Left ventricle myocardium inferior (tissue), 1 donor: ENCODE results near the gene WSCD2. TPM values are rescaled to one million over a fixed set of nuclear protein-coding genes. Genes with fewer than 3 reads are reported as not detected.

Source experiments
- DNase-seq: peaks from one replicate; pipeline ENCODE4 v3.0.0-alpha.2; 2020
- H3K27ac ChIP-seq: fragments of 200-600 bp; replicated peaks from 2 replicates; pipeline ENCODE4 v1.8.0; 2021
- H3K27me3 ChIP-seq: fragments of 200-600 bp; 2 replicates; pipeline ENCODE4 v1.8.0; 2021; ENCODE audit warnings: low read depth
- H3K36me3 ChIP-seq: fragments of 200-600 bp; 2 replicates; pipeline ENCODE4 v1.8.0; 2021
- H3K4me1 ChIP-seq: fragments of 200-600 bp; 2 replicates; pipeline ENCODE4 v1.8.0; 2021
- H3K4me3 ChIP-seq: fragments of 200-600 bp; 2 replicates; pipeline ENCODE4 v1.8.0; 2021; ENCODE audit warnings: mild to moderate bottlenecking, moderate library complexity
- H3K9me3 ChIP-seq: fragments of 200-600 bp; replicated peaks from 2 replicates; pipeline ENCODE4 v1.8.0; 2021
- intact Hi-C: fragments of 100-400 bp; cut with micrococcal nuclease; formaldehyde crosslinking; loops from one replicate; pipeline ENCODE4 v1.11.0; 2022
- total RNA-seq: library from RNA; stranded (reverse); fragmentation: NEBNext Ultra II Directional; extraction: Animal tissue kit (Norgen Biotek cat#: 25700); gene quantifications from one replicate; pipeline ENCODE4 v1.2.1, GENCODE V29; 2021
- TF ChIP-seq, protein P1 (sequence below): fragments of 200-600 bp; IDR thresholded peaks from 2 replicates; pipeline ENCODE4 v1.8.0; 2021; ENCODE audit warnings: antibody characterized with exemption, mild to moderate bottlenecking, borderline replicate concordance
- donor health status: DM: no; HTN: yes; CAD: no; lungs with severe emphysema.

Gene WSCD2
- total RNA-seq, 1 donor from 2014 or later = 0.14 TPM

GRCh38 chr12:108238474-108238873 lies 109.4 kb downstream of the WSCD2 start:
- H3K36me3 ChIP-seq = no peaks in the 10 kb centered on the region
- DNase-seq = no peak
- intact Hi-C loops = no loop called here
- TF ChIP-seq, protein P1, sequence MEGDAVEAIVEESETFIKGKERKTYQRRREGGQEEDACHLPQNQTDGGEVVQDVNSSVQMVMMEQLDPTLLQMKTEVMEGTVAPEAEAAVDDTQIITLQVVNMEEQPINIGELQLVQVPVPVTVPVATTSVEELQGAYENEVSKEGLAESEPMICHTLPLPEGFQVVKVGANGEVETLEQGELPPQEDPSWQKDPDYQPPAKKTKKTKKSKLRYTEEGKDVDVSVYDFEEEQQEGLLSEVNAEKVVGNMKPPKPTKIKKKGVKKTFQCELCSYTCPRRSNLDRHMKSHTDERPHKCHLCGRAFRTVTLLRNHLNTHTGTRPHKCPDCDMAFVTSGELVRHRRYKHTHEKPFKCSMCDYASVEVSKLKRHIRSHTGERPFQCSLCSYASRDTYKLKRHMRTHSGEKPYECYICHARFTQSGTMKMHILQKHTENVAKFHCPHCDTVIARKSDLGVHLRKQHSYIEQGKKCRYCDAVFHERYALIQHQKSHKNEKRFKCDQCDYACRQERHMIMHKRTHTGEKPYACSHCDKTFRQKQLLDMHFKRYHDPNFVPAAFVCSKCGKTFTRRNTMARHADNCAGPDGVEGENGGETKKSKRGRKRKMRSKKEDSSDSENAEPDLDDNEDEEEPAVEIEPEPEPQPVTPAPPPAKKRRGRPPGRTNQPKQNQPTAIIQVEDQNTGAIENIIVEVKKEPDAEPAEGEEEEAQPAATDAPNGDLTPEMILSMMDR = no peak
- peaks cover 55% of the 10 kb centered on the region for H3K27me3 ChIP-seq
- H3K9me3 ChIP-seq = peaks cover 12% of the 10 kb centered on the region
- H3K4me3 ChIP-seq = no peak overlapping the region
- no peak overlapping the region for H3K27ac ChIP-seq
- no peaks in the 10 kb centered on the region for H3K4me1 ChIP-seq

GRCh38 chr12:108239378-108239777 lies 110.3 kb downstream of the WSCD2 start:
- no peak overlapping the region for H3K27ac ChIP-seq
- peaks cover 12% of the 10 kb centered on the region for H3K9me3 ChIP-seq
- TF ChIP-seq, protein P1 = no peak
- H3K4me3 ChIP-seq = no peak overlapping the region
- no peaks in the 10 kb centered on the region for H3K36me3 ChIP-seq
- H3K4me1 ChIP-seq = no peaks in the 10 kb centered on the region
- intact Hi-C loops = no loop called here
- DNase-seq = no peak
- H3K27me3 ChIP-seq = peaks cover 55% of the 10 kb centered on the region

DNA sequence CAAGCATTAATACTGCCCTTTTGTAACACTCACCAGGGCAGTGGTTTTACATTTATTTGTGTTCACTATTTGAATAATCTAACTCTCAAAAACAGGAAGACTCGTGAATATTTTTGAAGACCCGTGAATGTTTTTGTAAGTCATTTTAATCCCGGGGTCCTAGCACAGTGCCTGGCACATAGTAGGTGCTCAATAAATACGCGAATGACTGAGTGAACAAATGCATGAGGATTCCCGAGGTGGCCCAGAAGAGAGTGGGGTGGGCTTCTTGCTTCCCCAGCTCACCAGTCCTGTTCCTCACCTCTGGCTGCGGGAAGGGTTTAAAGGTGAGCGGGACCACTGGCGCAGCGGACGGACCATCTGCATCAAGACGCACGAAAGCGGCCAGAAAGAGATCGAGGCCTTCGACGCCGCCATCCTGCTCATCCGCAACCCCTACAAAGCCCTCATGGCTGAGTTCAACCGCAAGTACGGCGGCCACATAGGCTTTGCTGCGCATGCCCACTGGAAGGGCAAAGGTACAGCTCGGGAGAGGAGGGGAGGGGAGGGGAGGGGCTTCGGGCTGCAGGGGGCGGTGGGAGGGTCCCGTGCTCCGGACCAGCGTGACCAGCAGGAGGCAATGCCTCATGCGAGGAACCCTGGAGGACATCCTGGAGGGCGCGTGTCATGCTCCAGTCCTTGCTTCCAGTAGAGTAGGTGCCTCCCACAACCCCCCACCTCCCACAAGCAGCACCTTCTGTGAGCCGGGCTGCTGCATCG lies 111.1 kb downstream of the WSCD2 start:
- TF ChIP-seq, protein P1 = no peak
- no peak overlapping the region for H3K27ac ChIP-seq
- no peaks in the 10 kb centered on the region for H3K36me3 ChIP-seq
- H3K9me3 ChIP-seq = peaks cover 12% of the 10 kb centered on the region
- H3K27me3 ChIP-seq = peaks cover 55% of the 10 kb centered on the region
- H3K4me1 ChIP-seq = no peaks in the 10 kb centered on the region
- intact Hi-C loops = no loop called here
- H3K4me3 ChIP-seq = no peak overlapping the region
- no peak for DNase-seq

DNA sequence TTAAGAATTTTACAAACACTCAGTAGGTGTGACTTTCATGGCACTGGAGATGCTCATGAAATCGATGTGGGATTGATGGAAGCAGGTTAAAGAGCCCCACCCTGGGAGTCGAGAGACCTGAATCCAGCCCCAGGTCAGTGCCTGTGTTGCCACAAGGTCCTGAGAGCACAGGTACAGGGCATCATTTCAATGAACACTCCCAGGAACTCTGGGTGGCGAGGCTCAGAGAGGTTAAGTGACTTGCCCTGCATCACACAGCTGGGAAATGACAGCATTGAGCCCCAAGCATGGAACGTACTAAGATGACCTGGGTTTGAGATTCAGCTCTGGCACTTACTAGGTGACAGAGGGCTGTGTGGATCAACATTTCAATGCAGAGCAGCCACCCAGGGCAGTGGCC lies 111.8 kb downstream of the WSCD2 start:
- H3K4me3 ChIP-seq = no peak overlapping the region
- intact Hi-C loops = no loop called here
- TF ChIP-seq, protein P1 = no peak
- H3K36me3 ChIP-seq = no peaks in the 10 kb centered on the region
- H3K4me1 ChIP-seq = no peaks in the 10 kb centered on the region
- no peak for DNase-seq
- peaks cover 12% of the 10 kb centered on the region for H3K9me3 ChIP-seq
- peaks cover 55% of the 10 kb centered on the region for H3K27me3 ChIP-seq
- no peak overlapping the region for H3K27ac ChIP-seq

DNA sequence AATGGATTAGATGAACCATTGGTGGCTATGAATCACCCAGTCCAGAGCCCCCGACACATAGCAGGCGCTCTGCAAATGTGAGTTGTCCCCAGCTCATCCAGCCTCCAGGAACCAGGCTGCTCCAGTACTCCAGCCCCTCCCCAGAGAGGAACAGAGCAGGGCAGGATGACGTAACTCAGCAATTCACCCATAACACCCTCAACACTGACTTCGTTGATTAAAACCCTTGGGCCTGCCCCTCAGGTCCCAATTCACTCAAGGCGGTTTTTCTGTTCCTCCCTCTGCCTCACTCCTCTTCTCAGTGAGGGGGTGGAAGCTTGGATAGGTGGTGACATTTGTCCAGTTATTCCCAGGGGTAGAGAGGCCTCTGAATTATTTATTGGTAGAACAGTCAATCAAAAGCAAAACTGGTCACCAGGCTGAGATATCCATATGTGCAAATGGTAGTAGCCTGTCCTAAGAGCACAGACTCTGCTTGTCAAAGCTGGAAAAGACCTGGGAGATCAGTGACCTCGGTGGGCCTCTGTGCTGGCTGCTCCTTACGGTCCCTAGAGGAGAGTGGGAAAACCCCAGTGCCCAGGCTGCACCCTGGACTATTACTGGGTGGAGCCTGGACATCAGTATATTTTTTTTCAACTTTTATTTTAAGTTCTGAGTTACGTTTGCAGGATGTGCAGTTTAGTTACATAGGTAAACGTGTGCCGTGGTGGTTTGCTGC lies 113.1 kb downstream of the WSCD2 start:
- no peak overlapping the region for H3K4me3 ChIP-seq
- no peaks in the 10 kb centered on the region for H3K4me1 ChIP-seq
- intact Hi-C loops = no loop called here
- H3K9me3 ChIP-seq = peaks cover 7% of the 10 kb centered on the region
- peaks cover 46% of the 10 kb centered on the region for H3K27me3 ChIP-seq
- no peak overlapping the region for H3K27ac ChIP-seq
- no peaks in the 10 kb centered on the region for H3K36me3 ChIP-seq
- DNase-seq = no peak
- TF ChIP-seq, protein P1 = no peak
